ENCODE results near the gene FEZF2. TPM values are rescaled to one million over a fixed set of nuclear protein-coding genes. Genes with fewer than 3 reads are reported as not detected.

The FEZF2 gene
- total and polyA plus RNA-seq, 2 of the 13 experiments (the other 11 are each of a cell fraction or from before 2014, with no cell fraction given) = not detected

DNA sequence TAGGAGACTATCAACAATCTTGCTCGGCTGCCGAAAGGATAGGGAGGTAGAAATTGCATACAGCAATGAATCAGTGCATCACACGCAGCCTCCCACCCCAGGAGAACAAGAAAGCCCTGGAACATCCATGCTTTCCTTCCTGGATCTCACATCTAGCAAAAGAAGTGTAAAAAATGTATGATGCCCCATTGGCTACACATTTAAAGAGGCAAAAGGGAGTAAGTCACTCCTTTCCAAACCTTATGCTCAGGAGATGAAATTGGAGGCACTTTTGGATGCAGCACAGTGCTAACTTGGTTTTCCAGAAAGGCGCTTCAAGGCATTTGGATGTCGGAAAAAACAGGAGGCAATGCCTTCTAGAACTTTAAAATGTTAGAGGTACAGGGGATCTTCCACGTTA, 32.2 kb upstream of the FEZF2 start (continued):
- TF ChIP-seq, protein P1, sequence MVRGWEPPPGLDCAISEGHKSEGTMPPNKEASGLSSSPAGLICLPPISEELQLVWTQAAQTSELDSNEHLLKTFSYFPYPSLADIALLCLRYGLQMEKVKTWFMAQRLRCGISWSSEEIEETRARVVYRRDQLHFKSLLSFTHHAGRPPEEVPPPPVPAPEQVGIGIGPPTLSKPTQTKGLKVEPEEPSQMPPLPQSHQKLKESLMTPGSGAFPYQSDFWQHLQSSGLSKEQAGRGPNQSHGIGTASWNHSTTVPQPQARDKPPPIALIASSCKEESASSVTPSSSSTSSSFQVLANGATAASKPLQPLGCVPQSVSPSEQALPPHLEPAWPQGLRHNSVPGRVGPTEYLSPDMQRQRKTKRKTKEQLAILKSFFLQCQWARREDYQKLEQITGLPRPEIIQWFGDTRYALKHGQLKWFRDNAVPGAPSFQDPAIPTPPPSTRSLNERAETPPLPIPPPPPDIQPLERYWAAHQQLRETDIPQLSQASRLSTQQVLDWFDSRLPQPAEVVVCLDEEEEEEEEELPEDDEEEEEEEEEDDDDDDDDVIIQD (CRISPR knock-in tag; IDR thresholded peaks at IDR 0.05; ENCODE audit: low read depth) = no peak
- TF ChIP-seq SIN3A (IDR thresholded peaks at IDR 0.05; ENCODE audit: borderline replicate concordance, low read depth, low read length) (no peak), HES4 (CRISPR knock-in tag; IDR thresholded peaks at IDR 0.05; ENCODE audit: borderline replicate concordance) (no peak), ZNF567 (CRISPR knock-in tag; IDR thresholded peaks at IDR 0.05; ENCODE audit: borderline replicate concordance) (no peak), NFYC (CRISPR knock-in tag; IDR thresholded peaks at IDR 0.05) (no peak)
- TF ChIP-seq, protein P2, sequence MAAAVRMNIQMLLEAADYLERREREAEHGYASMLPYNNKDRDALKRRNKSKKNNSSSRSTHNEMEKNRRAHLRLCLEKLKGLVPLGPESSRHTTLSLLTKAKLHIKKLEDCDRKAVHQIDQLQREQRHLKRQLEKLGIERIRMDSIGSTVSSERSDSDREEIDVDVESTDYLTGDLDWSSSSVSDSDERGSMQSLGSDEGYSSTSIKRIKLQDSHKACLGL (CRISPR knock-in tag; IDR thresholded peaks at IDR 0.05) = no peak
- TF ChIP-seq, protein P3, sequence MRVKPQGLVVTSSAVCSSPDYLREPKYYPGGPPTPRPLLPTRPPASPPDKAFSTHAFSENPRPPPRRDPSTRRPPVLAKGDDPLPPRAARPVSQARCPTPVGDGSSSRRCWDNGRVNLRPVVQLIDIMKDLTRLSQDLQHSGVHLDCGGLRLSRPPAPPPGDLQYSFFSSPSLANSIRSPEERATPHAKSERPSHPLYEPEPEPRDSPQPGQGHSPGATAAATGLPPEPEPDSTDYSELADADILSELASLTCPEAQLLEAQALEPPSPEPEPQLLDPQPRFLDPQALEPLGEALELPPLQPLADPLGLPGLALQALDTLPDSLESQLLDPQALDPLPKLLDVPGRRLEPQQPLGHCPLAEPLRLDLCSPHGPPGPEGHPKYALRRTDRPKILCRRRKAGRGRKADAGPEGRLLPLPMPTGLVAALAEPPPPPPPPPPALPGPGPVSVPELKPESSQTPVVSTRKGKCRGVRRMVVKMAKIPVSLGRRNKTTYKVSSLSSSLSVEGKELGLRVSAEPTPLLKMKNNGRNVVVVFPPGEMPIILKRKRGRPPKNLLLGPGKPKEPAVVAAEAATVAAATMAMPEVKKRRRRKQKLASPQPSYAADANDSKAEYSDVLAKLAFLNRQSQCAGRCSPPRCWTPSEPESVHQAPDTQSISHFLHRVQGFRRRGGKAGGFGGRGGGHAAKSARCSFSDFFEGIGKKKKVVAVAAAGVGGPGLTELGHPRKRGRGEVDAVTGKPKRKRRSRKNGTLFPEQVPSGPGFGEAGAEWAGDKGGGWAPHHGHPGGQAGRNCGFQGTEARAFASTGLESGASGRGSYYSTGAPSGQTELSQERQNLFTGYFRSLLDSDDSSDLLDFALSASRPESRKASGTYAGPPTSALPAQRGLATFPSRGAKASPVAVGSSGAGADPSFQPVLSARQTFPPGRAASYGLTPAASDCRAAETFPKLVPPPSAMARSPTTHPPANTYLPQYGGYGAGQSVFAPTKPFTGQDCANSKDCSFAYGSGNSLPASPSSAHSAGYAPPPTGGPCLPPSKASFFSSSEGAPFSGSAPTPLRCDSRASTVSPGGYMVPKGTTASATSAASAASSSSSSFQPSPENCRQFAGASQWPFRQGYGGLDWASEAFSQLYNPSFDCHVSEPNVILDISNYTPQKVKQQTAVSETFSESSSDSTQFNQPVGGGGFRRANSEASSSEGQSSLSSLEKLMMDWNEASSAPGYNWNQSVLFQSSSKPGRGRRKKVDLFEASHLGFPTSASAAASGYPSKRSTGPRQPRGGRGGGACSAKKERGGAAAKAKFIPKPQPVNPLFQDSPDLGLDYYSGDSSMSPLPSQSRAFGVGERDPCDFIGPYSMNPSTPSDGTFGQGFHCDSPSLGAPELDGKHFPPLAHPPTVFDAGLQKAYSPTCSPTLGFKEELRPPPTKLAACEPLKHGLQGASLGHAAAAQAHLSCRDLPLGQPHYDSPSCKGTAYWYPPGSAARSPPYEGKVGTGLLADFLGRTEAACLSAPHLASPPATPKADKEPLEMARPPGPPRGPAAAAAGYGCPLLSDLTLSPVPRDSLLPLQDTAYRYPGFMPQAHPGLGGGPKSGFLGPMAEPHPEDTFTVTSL (CRISPR knock-in tag; IDR thresholded peaks at IDR 0.05; ENCODE audit: borderline replicate concordance) = no peak
